H1 (cell line): ENCODE results near the gene NXPH3. TPM values are rescaled to one million over a fixed set of nuclear protein-coding genes. Genes with fewer than 3 reads are reported as not detected.
A peak's percentile ranks its signal among the peaks of the same experiment; 100 is the strongest.

Experiments
- CTCF ChIA-PET: fragments of 300-600 bp; sonication (Branson Sonifier 250); formaldehyde crosslinking; loops from one replicate; lab custom pipeline; 2021; ENCODE audit not compliant: partially characterized antibody; lab: Charles Lee
- POLR2A ChIA-PET: fragments of 300-600 bp; sonication (Branson Sonifier 250); formaldehyde crosslinking; loops from one replicate; lab custom pipeline; 2021; ENCODE audit warnings: inconsistent platforms; ENCODE audit not compliant: partially characterized antibody; lab: Charles Lee
- DNase-seq, 2 experiments: peaks; one replicate each; pipeline versions ENCODE4 v3.0.0 to v3.0.0-alpha.2; 2010 to 2022; ENCODE audit warnings: low spot score in 2 of 2, low read depth in 1 of 2, mixed read lengths in 1 of 2
- FAIRE-seq: peaks from 2 replicates; lab custom pipeline; 2011; peaks lifted over from hg19 to GRCh38; lab: Jason Lieb, UNC
- H2AFZ ChIP-seq: 2 replicates; pipeline ENCODE4 v1.8.1; 2012; ENCODE audit warnings: low read length, inconsistent platforms
- H2AK5ac ChIP-seq: 2 replicates; pipeline ENCODE4 v1.6.1; 2013; ENCODE audit warnings: low read depth, low read length
- H2BK120ac ChIP-seq: replicated peaks from 2 replicates; pipeline ENCODE3; 2013; ENCODE audit warnings: low read depth, low read length, inconsistent platforms
- H2BK12ac ChIP-seq: 2 replicates; pipeline ENCODE4 v1.6.1; 2013; ENCODE audit warnings: low read depth, low read length
- H2BK15ac ChIP-seq: 2 replicates; pipeline ENCODE4 v1.6.1; 2013; ENCODE audit warnings: low read length
- H2BK20ac ChIP-seq: 2 replicates; pipeline ENCODE4 v1.6.1; 2013; ENCODE audit warnings: low read length
- H2BK5ac ChIP-seq: 2 replicates; pipeline ENCODE4 v1.6.1; 2013; ENCODE audit warnings: low read depth, low read length
- H3K14ac ChIP-seq: 2 replicates; pipeline ENCODE4 v1.6.1; 2013; ENCODE audit warnings: inconsistent platforms; ENCODE audit not compliant: insufficient read length
- H3K18ac ChIP-seq: 2 replicates; pipeline ENCODE4 v1.6.1; 2013; ENCODE audit warnings: low read length; ENCODE audit errors: extremely low read depth
- H3K23ac ChIP-seq: 2 replicates; pipeline ENCODE4 v1.6.1; 2013; ENCODE audit warnings: inconsistent platforms; ENCODE audit not compliant: insufficient read length
- H3K23me2 ChIP-seq: 2 replicates; pipeline ENCODE4 v1.6.1; 2013; ENCODE audit warnings: low read depth, low read length
- H3K27ac ChIP-seq: 2 replicates; pipeline ENCODE4 v1.6.1; 2011; ENCODE audit warnings: low read depth, low read length, inconsistent platforms
- H3K27me3 ChIP-seq, 4 experiments: replicated peaks in 1 of 4; 1 replicate in 1 of 4; 2 replicates in 3 of 4; pipeline versions ENCODE4 v1.6.1 to v1.8.1; 2011 to 2013; ENCODE audit warnings: low read length in 3 of 4, mild to moderate bottlenecking in 3 of 4, inconsistent platforms in 2 of 4, mixed read lengths in 2 of 4, moderate library complexity in 1 of 4; ENCODE audit not compliant: control insufficient read depth in 3 of 4, insufficient read depth in 3 of 4; ENCODE audit errors: extremely low read depth in 1 of 4
- H3K36me3 ChIP-seq, 4 experiments: 2 replicates each; pipeline versions ENCODE4 v1.6.1 to v1.8.1; 2011 to 2013; ENCODE audit warnings: mild to moderate bottlenecking in 4 of 4, low read length in 3 of 4, moderate library complexity in 2 of 4, control low read depth in 1 of 4, inconsistent platforms in 1 of 4; ENCODE audit not compliant: insufficient read depth in 4 of 4, control insufficient read depth in 2 of 4
- H3K4ac ChIP-seq: replicated peaks from 2 replicates; pipeline ENCODE3; 2013; ENCODE audit warnings: low read length, low read depth, mixed read lengths, inconsistent platforms; ENCODE audit not compliant: insufficient read length
- H3K4me1 ChIP-seq, 4 experiments: replicated peaks in 1 of 4; 1 replicate in 1 of 4; 2 replicates in 3 of 4; pipeline versions ENCODE4 v1.6.1 to v1.8.1; 2011 to 2013; ENCODE audit warnings: low read length in 3 of 4, inconsistent platforms in 2 of 4, mixed read lengths in 1 of 4; ENCODE audit not compliant: insufficient read depth in 4 of 4, control insufficient read depth in 3 of 4
- H3K4me2 ChIP-seq, 2 experiments: 2 replicates each; pipeline versions ENCODE4 v1.6.1 to v1.8.1; 2011 to 2013; ENCODE audit warnings: low read depth in 2 of 2, low read length in 2 of 2, control low read depth in 1 of 2, inconsistent platforms in 1 of 2, mild to moderate bottlenecking in 1 of 2; ENCODE audit not compliant: insufficient read depth in 1 of 2
- H3K4me3 ChIP-seq, 4 experiments: fragments of 200-600, 300-600 bp in 1 of 4; sonication (generic), shearing (Covaris generic), sonication (Bioruptor Twin) in 1 of 4; 2 replicates each; pipeline versions ENCODE4 v1.5.1 to v1.8.1; 2011 to 2016; ENCODE audit warnings: low read length in 4 of 4, low read depth in 3 of 4, control low read depth in 2 of 4, inconsistent platforms in 2 of 4, mild to moderate bottlenecking in 2 of 4, mixed read lengths in 1 of 4, moderate library complexity in 1 of 4; ENCODE audit not compliant: insufficient read depth in 2 of 4; ENCODE audit errors: extremely low read depth in 1 of 4
- H3K56ac ChIP-seq: replicated peaks from 2 replicates; pipeline ENCODE3; 2013; ENCODE audit warnings: low read depth, mild to moderate bottlenecking, mixed read lengths, low read length, inconsistent platforms; ENCODE audit not compliant: insufficient read length
- H3K79me1 ChIP-seq: 2 replicates; pipeline ENCODE4 v1.6.1; 2013; ENCODE audit warnings: low read depth, low read length, control low read depth
- H3K79me2 ChIP-seq, 2 experiments: 2 replicates each; pipeline versions ENCODE4 v1.6.1 to v1.8.1; 2012 to 2013; ENCODE audit warnings: low read length in 2 of 2, mild to moderate bottlenecking in 2 of 2, inconsistent platforms in 1 of 2; ENCODE audit not compliant: insufficient read depth in 2 of 2, control insufficient read depth in 1 of 2
- H3K9ac ChIP-seq, 4 experiments: replicated peaks in 1 of 4; 1 replicate in 1 of 4; 2 replicates in 3 of 4; pipeline versions ENCODE4 v1.6.1 to v1.8.1; 2011 to 2013; ENCODE audit warnings: low read depth in 3 of 4, low read length in 3 of 4, control low read depth in 2 of 4, mild to moderate bottlenecking in 2 of 4, moderate library complexity in 2 of 4, inconsistent platforms in 1 of 4; ENCODE audit errors: extremely low read depth in 1 of 4
- H3K9me3 ChIP-seq, 2 experiments: 2 replicates each; pipeline versions ENCODE4 v1.6.1 to v1.8.1; 2012 to 2013; ENCODE audit warnings: mild to moderate bottlenecking in 2 of 2, moderate library complexity in 2 of 2, control low read depth in 1 of 2, inconsistent platforms in 1 of 2, low read depth in 1 of 2, low read length in 1 of 2, mixed read lengths in 1 of 2; ENCODE audit not compliant: insufficient read depth in 2 of 2
- H4K20me1 ChIP-seq, 2 experiments: replicated peaks in 1 of 2; 2 replicates each; pipeline versions ENCODE3 to v1.8.1; 2011 to 2013; ENCODE audit warnings: inconsistent platforms in 2 of 2, low read length in 2 of 2, mild to moderate bottlenecking in 1 of 2; ENCODE audit not compliant: insufficient read depth in 2 of 2, control insufficient read depth in 1 of 2
- H4K5ac ChIP-seq: 2 replicates; pipeline ENCODE4 v1.6.1; 2013; ENCODE audit warnings: low read length, low read depth, mixed read lengths, inconsistent platforms; ENCODE audit not compliant: insufficient read length
- H4K8ac ChIP-seq: 2 replicates; pipeline ENCODE4 v1.8.0; 2013; ENCODE audit warnings: mild to moderate bottlenecking, moderate library complexity, low read length, inconsistent platforms; ENCODE audit not compliant: insufficient read depth; ENCODE audit errors: extremely low read depth
- H4K91ac ChIP-seq: replicated peaks from 2 replicates; pipeline ENCODE3; 2013; ENCODE audit warnings: low read length, mixed read lengths, inconsistent platforms; ENCODE audit not compliant: insufficient read length
- BACH1 ChIP-seq: IDR thresholded peaks from 2 replicates; pipeline ENCODE4 v1.6.1; 2012; ENCODE audit warnings: low read length, improper control_type of control experiment
- EZH2 ChIP-seq: fragments of 200-600 bp; sonication (generic); IDR thresholded peaks from 2 replicates; pipeline ENCODE4 v1.7.1; 2012; ENCODE audit warnings: low read depth, mild to moderate bottlenecking, moderate library complexity, low read length, inconsistent platforms; ENCODE audit not compliant: severe bottlenecking
- GABPA ChIP-seq: IDR thresholded peaks from 2 replicates; pipeline ENCODE4 v1.6.1; 2011; ENCODE audit warnings: mild to moderate bottlenecking, low read length, moderate library complexity, borderline replicate concordance; ENCODE audit not compliant: insufficient read depth
- RFX5 ChIP-seq: IDR thresholded peaks from 2 replicates; pipeline ENCODE4 v1.6.1; 2011; ENCODE audit warnings: low read depth, low read length, improper control_type of control experiment, borderline replicate concordance
- SIN3A ChIP-seq, 2 experiments: IDR thresholded peaks in 1 of 2; conservative IDR thresholded peaks in 1 of 2; 2 replicates each; pipeline ENCODE4 v1.6.1; 2011 to 2012; ENCODE audit warnings: low read length in 2 of 2, improper control_type of control experiment in 1 of 2, low read depth in 1 of 2, mild to moderate bottlenecking in 1 of 2
- SUZ12 ChIP-seq: fragments of 200-600 bp; sonication (generic); IDR thresholded peaks from 2 replicates; pipeline ENCODE4 v1.6.1; 2012; ENCODE audit warnings: mild to moderate bottlenecking, inconsistent platforms, low read length, moderate library complexity, mixed read lengths
- USF2 ChIP-seq: IDR thresholded peaks from 2 replicates; pipeline ENCODE4 v1.6.1; 2011; ENCODE audit warnings: low read length, improper control_type of control experiment
- YY1 ChIP-seq: IDR thresholded peaks from 2 replicates; pipeline ENCODE4 v1.6.1; 2011; ENCODE audit warnings: low read depth, mild to moderate bottlenecking, low read length
- WGBS, 2 experiments: shearing (Covaris generic) in 1 of 2; methylation state at CpG; one replicate each; pipeline versions ENCODE4 v1.1.6 to v1.1.7; 2013 to 2015; ENCODE audit warnings: low lambda C conversion rate in 2 of 2, mixed read lengths in 2 of 2, inconsistent platforms in 1 of 2, low coverage in 1 of 2, missing lambda C conversion rate in 1 of 2; ENCODE audit not compliant: insufficient replicate concordance in 2 of 2, insufficient coverage in 1 of 2, insufficient read length in 1 of 2; ENCODE audit errors: extremely low coverage in 1 of 2, missing lambda C conversion rate in 1 of 2; 5-methylcytosine and 5-hydroxymethylcytosine counted together
- polyA plus RNA-seq, 7 experiments: library from polyadenylated mRNA; depleted of rRNA in 3 of 7; stranded (reverse) in 5 of 7; unstranded in 2 of 7; fragments of >200 nt in 5 of 7; fragments of 200-250 nt in 2 of 7; gene quantifications; 1 replicate in 5 of 7; 2 replicates in 1 of 7; 4 replicates in 1 of 7; pipeline versions ENCODE4 v1.2.1 to v1.2.3, GENCODE V29; 2011 to 2013; ENCODE audit warnings: missing spikeins in 2 of 7, mixed read lengths in 2 of 7
- total RNA-seq: library from RNA; stranded (reverse); fragmentation: NEBNext Ultra II Directional; extraction: Animal tissue kit (Norgen Biotek cat#: 25700); gene quantifications from 2 replicates; pipeline ENCODE4 v1.2.1, GENCODE V29; 2021
- TF ChIP-seq, protein P1 (sequence below): IDR thresholded peaks from 2 replicates; pipeline ENCODE4 v1.6.1; 2011; ENCODE audit warnings: low read depth, mild to moderate bottlenecking, low read length; ENCODE audit not compliant: insufficient read depth

The NXPH3 gene
- total and polyA plus RNA-seq, 2 of the 8 experiments (the other 6 are each of a cell fraction or from before 2014, with no cell fraction given): 2.5 to 3.7 TPM

DNA sequence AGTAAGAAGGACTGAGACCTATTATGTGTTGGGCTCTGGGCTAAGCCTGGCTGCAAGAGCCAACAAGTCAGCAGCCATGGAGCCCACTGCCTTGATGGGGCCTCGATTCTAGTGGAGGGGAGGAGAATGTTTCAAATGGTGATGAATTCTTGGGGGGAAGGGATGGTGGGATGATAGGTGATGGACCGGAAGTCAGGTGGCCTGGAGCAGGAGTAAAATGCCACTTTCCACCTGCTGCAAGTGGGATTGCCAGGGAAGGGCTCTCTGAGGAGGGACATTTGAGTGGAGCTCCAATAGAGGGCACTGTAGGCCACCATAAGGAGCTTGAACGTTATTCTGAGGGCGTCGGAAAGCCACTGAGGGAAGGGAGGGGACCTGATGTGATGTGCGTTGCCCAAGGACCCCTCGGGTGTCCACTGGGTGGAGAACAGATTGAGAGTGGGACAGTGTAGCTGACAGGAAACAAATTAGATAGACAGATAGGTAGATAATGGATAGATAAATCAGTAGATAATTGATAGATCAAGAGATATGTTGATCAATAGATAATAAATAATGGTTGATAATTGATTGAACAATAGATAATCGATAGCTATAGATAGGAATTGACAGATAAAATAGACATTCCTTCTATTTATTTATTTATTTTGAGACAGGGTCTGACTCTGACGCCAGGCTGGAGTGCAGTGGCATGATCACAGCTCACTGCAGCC lies 18.2 kb upstream of the NXPH3 start:
- ChIA-PET POLR2A (interaction anchor here (0.5 to 1.2 kb wide), 3 partner anchors 23 to 149 kb away, joined by 3 read pairs; no protein-coding TSS in a partner anchor), CTCF (interaction anchor here (0.7 to 16.4 kb wide), 51 partner anchors 9 to 444 kb away, joined by 3 to 228 read pairs (median 8); partner anchors contain the start of genes NGFR, NXPH3, PHB1 and SLC35B1)
- H3K23ac ChIP-seq: no peak overlapping the region
- no peak overlapping the region for H2BK120ac ChIP-seq
- no peaks in the 10 kb centered on the region for H3K36me3 ChIP-seq
- no peaks in the 10 kb centered on the region for H3K4me1 ChIP-seq
- no peak overlapping the region for H3K4ac ChIP-seq
- 34% methylated on average over 9 of the region's 9 CpGs; no CpG with 5 or more reads in 1 of the 2 experiments for WGBS, 2 experiments
- H3K4me3 ChIP-seq: no peak overlapping the region
- H4K8ac ChIP-seq: no peak overlapping the region
- H3K23me2 ChIP-seq: no peaks in the 10 kb centered on the region
- no peak overlapping the region for H3K9ac ChIP-seq
- H3K27ac ChIP-seq: no peak overlapping the region
- H3K79me2 ChIP-seq: no peaks in the 10 kb centered on the region
- FAIRE-seq (peak; percentile 87), DNase-seq (peak in 1 of 2 experiments; percentile 59)
- no peak overlapping the region for H3K56ac ChIP-seq
- no peak overlapping the region for H2AFZ ChIP-seq
- H3K9me3 ChIP-seq: no peaks in the 10 kb centered on the region
- no peak overlapping the region for H3K14ac ChIP-seq
- no peaks in the 10 kb centered on the region for H3K79me1 ChIP-seq
- H2BK20ac ChIP-seq: no peak overlapping the region
- H2BK15ac ChIP-seq: no peak overlapping the region
- H3K18ac ChIP-seq: no peak overlapping the region
- no peak overlapping the region for H4K5ac ChIP-seq
- no peak overlapping the region for H4K91ac ChIP-seq
- no peak overlapping the region for H3K4me2 ChIP-seq
- H2BK5ac ChIP-seq: no peak overlapping the region
- H2BK12ac ChIP-seq: no peak overlapping the region
- H2AK5ac ChIP-seq: no peak overlapping the region
- H4K20me1 ChIP-seq: no peaks in the 10 kb centered on the region
- peaks cover 0 to 3% (median 1%) of the 10 kb centered on the region in 4 experiments; a peak in 2 of 7 replicates for H3K27me3 ChIP-seq
- TF ChIP-seq RFX5 (no peak), USF2 (0 out of 2 replicates have a peak, but pooled peaks have one; percentile 42), EZH2 (no peak), SIN3A (conservative IDR thresholded peaks at IDR 0.05 in 1 of 2, IDR thresholded peaks at IDR 0.05 in 1 of 2; ENCODE audit: low read depth in 1 of 2, low read length in 2 of 2) (peak in 1 of 2 experiments; percentile 40; a peak in 1 of 4 replicates), BACH1 (peak; percentile 46; the same call in 1 of the 2 replicates), GABPA (no peak; the same call in 1 of the 2 replicates), YY1 (no peak), SUZ12 (no peak)
- TF ChIP-seq, protein P1, sequence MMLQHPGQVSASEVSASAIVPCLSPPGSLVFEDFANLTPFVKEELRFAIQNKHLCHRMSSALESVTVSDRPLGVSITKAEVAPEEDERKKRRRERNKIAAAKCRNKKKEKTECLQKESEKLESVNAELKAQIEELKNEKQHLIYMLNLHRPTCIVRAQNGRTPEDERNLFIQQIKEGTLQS: no peak
